Spleen (tissue), 11 donors: ENCODE data around the gene HAGH. TPM values are rescaled to one million over a fixed set of nuclear protein-coding genes. Genes with fewer than 3 reads are reported as not detected.
A peak's percentile ranks its signal among the peaks of the same experiment; 100 is the strongest.

Experiments
- DNase-seq: peaks from one replicate; pipeline ENCODE4 v3.0.0-alpha.2; 2020
- H3K27ac ChIP-seq, 8 donors: fragments of 200-600 bp; sonication (generic) in 7 of 8; 1 replicate in 4 of 8; 2 replicates in 4 of 8; pipeline versions ENCODE4 v1.5.0 to v1.8.0; 2016 to 2021; ENCODE audit warnings: inconsistent platforms in 4 of 8, mild to moderate bottlenecking in 4 of 8, moderate library complexity in 1 of 8
- H3K27me3 ChIP-seq, 7 donors: fragments of 200-600 bp; sonication (generic) in 6 of 7; replicated peaks in 1 of 7; 1 replicate in 4 of 7; 2 replicates in 3 of 7; pipeline versions ENCODE4 v1.5.0 to v1.8.0; 2016 to 2021; ENCODE audit warnings: inconsistent platforms in 3 of 7, mild to moderate bottlenecking in 1 of 7
- H3K36me3 ChIP-seq, 6 donors: fragments of 200-600 bp; sonication (generic) in 5 of 6; 1 replicate in 4 of 6; 2 replicates in 2 of 6; pipeline versions ENCODE4 v1.5.0 to v1.8.0; 2016 to 2021; ENCODE audit warnings: inconsistent platforms in 2 of 6
- H3K4me1 ChIP-seq, 6 donors: fragments of 200-600 bp; sonication (generic) in 5 of 6; 1 replicate in 3 of 6; 2 replicates in 3 of 6; pipeline versions ENCODE4 v1.5.0 to v1.8.0; 2016 to 2021; ENCODE audit warnings: inconsistent platforms in 3 of 6
- H3K4me3 ChIP-seq, 8 donors: fragments of 200-600 bp; sonication (generic) in 7 of 8; 1 replicate in 4 of 8; 2 replicates in 4 of 8; pipeline versions ENCODE4 v1.5.0 to v1.8.0; 2016 to 2021; ENCODE audit warnings: inconsistent platforms in 4 of 8, mild to moderate bottlenecking in 4 of 8, moderate library complexity in 2 of 8
- H3K9me3 ChIP-seq, 8 donors: fragments of 200-600 bp; sonication (generic) in 7 of 8; 1 replicate in 4 of 8; 2 replicates in 4 of 8; pipeline versions ENCODE4 v1.5.0 to v1.8.0; 2016 to 2021; ENCODE audit warnings: inconsistent platforms in 4 of 8
- CTCF ChIP-seq, 11 experiments: fragments of 200-600 bp in 7 of 11; fragments of 450-650 bp in 4 of 11; sonication (generic) in 4 of 11; IDR thresholded peaks in 8 of 11; conservative IDR thresholded peaks in 3 of 11; 1 replicate in 7 of 11; 2 replicates in 4 of 11; pipeline versions ENCODE4 v1.4.0 to v1.8.0; 2016 to 2021; ENCODE audit warnings: antibody characterized with exemption in 11 of 11, inconsistent platforms in 4 of 11, mild to moderate bottlenecking in 1 of 11
- POLR2A ChIP-seq, 3 donors: fragments of 450-650 bp; IDR thresholded peaks; one replicate each; pipeline ENCODE4 v1.5.1; 2017; ENCODE audit warnings: antibody characterized with exemption in 3 of 3, mild to moderate bottlenecking in 1 of 3
- POLR2AphosphoS5 ChIP-seq, 3 donors: sonication (generic); formaldehyde crosslinking; IDR thresholded peaks; one replicate each; pipeline ENCODE4 v1.5.1; 2017; ENCODE audit warnings: antibody characterized with exemption in 3 of 3
- WGBS, 5 donors: extraction: QIAGEN DNeasy Blood & Tissue Kit in 3 of 5; methylation state at CpG; one replicate each; pipeline versions ENCODE4 v1.1.5 to v1.1.7; 2013 to 2018; 5-methylcytosine and 5-hydroxymethylcytosine counted together
- intact Hi-C: fragments of 100-400 bp; cut with DNase I; formaldehyde crosslinking; loops from one replicate; pipeline ENCODE4 v1.15.0; 2023; ENCODE audit warnings: low total_unique reads
- polyA plus RNA-seq, 3 donors: library from polyadenylated mRNA; stranded (reverse); fragments of 200-250 nt; gene quantifications; one replicate each; pipeline ENCODE4 v1.2.1, GENCODE V29; 2013
- total RNA-seq, 7 donors: library from RNA; depleted of rRNA in 3 of 7; stranded (reverse); fragments of >200 nt in 3 of 7; fragmentation: NEBNext Ultra II Directional in 4 of 7; extraction: Animal tissue kit (Norgen Biotek cat#: 25700) in 4 of 7; gene quantifications; one replicate each; pipeline versions ENCODE4 v1.1.0 to v1.2.1, GENCODE V29; 2016 to 2021
- donor health status: healthy with polysubstance abuse.
- donor health status: DM: no; HTN: no; CAD: no; lungs with moderate emphysema.
- donor health status: DM: no; HTN: no; CAD: no.
- donor health status: Bipolar disorder and iron deficiency.
- donor health status: healthy.
- donor health status: DM: no; HTN: no; CAD: no.
- donor health status: DM: yes; HTN: yes; CAD: no.

The HAGH gene
- total and polyA plus RNA-seq, 10 donors = 33.6 to 76.6 (median 49.0) TPM

- DNase-seq = peak; percentile 78
- Histone ChIP-seq H3K9me3 (no peaks in the 10 kb centered on the region), H3K27ac (no peak overlapping the region), H3K4me3 (no peak overlapping the region), H3K4me1 (peaks cover 8 to 48% (median 31%) of the 10 kb centered on the region in 6 donors), H3K27me3 (no peaks in the 10 kb centered on the region), H3K36me3 (peaks cover 0 to 68% (median 47%) of the 10 kb centered on the region in 6 donors)
- TF ChIP-seq POLR2A (IDR thresholded peaks at IDR 0.05) (no peak), CTCF (IDR thresholded peaks at IDR 0.05 in 8 of 11, conservative IDR thresholded peaks at IDR 0.05 in 3 of 11) (no peak), POLR2AphosphoS5 (IDR thresholded peaks at IDR 0.05) (no peak)
- intact Hi-C loops = no loop called here
- 88 to 93% (median 92%) methylated on average over 31 to 51 of the region's 51 CpGs for WGBS, 5 donors
Observed at GRCh38 chr16:1786242-1787055, 40.2 kb downstream of the HAGH start.

- no peaks in the 10 kb centered on the region for H3K9me3 ChIP-seq
- H3K27ac ChIP-seq = no peak overlapping the region
- peaks cover 0 to 66% (median 43%) of the 10 kb centered on the region in 6 donors for H3K36me3 ChIP-seq
- TF ChIP-seq POLR2AphosphoS5 (IDR thresholded peaks at IDR 0.05) (no peak), CTCF (IDR thresholded peaks at IDR 0.05 in 8 of 11, conservative IDR thresholded peaks at IDR 0.05 in 3 of 11) (no peak), POLR2A (IDR thresholded peaks at IDR 0.05) (no peak)
- no peaks in the 10 kb centered on the region for H3K27me3 ChIP-seq
- H3K4me1 ChIP-seq = peaks cover 14 to 54% (median 38%) of the 10 kb centered on the region in 6 donors
- intact Hi-C loops = no loop called here
- DNase-seq = peak; percentile 67
- no peak overlapping the region for H3K4me3 ChIP-seq
- WGBS, 5 donors = 89 to 96% (median 91%) methylated on average over 5 to 14 of the region's 14 CpGs
Observed at GRCh38 chr16:1785846-1786170, 40.8 kb downstream of the HAGH start.

GRCh38 chr16:1784977-1785845, 41.4 kb downstream of the HAGH start:
- Histone ChIP-seq H3K9me3 (no peaks in the 10 kb centered on the region), H3K27ac (no peak overlapping the region), H3K4me3 (no peak overlapping the region), H3K27me3 (no peaks in the 10 kb centered on the region), H3K4me1 (peaks cover 18 to 60% (median 44%) of the 10 kb centered on the region in 6 donors), H3K36me3 (peaks cover 0 to 66% (median 41%) of the 10 kb centered on the region in 6 donors)
- 92 to 97% (median 94%) methylated on average over 22 to 26 of the region's 26 CpGs for WGBS, 5 donors
- intact Hi-C loops = no loop called here
- TF ChIP-seq CTCF (IDR thresholded peaks at IDR 0.05 in 8 of 11, conservative IDR thresholded peaks at IDR 0.05 in 3 of 11) (no peak), POLR2AphosphoS5 (IDR thresholded peaks at IDR 0.05) (no peak), POLR2A (IDR thresholded peaks at IDR 0.05) (no peak)
- peak; percentile 71 for DNase-seq
